Stromal cell of bone marrow (primary cell): ENCODE measurements around the gene RNF213.
"Not testable (repeated sequence)": the region's sequence is repeated elsewhere in the genome, so short reads cannot be mapped to it uniquely, and the experiment has no call there.

Experiments
- DNase-seq: peaks from one replicate; pipeline ENCODE4 v3.0.0-alpha.2; 2012; ENCODE audit warnings: low read depth

Gene RNF213

GRCh38 chr17:80295146-80295545 lies 34.5 kb downstream of the RNF213 start:
- DNase-seq = no peak

- DNase-seq = no peak
These were observed 34.9 kb downstream of the RNF213 start for GRCh38 chr17:80295559-80295958.

GRCh38 chr17:80296221-80296620 lies 35.6 kb downstream of the RNF213 start:
- DNase-seq = no peak

DNA sequence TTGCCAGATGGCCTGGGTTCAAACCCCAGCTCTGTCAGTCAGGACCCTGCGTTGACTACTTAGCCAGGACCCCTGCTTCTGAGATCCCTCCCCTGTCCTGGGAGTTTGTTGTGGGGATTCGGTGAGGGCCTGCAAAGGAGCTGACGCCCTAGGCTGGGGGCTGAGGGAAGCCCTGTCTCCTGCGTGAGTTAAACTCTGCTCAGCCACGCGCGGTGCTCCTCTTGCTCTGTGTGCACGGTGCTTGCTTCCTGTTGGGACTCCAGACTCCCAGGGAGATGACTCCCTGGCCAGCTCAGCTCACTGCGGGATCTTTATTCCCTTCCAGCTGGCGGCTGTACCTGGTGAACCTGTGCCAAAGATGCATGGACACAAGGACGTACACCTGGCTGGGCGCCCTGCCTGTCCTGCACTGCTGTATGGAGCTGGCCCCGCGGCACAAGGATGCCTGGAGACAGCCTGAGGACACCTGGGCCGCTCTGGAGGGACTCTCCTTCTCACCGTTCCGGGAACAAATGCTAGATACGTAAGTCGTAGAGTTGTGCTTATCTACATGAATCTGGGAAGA lies 37.4 kb downstream of the RNF213 start:
- no peak for DNase-seq

GRCh38 chr17:80299350-80300100 lies 38.9 kb downstream of the RNF213 start:
- not testable (repeated sequence) for DNase-seq

DNA sequence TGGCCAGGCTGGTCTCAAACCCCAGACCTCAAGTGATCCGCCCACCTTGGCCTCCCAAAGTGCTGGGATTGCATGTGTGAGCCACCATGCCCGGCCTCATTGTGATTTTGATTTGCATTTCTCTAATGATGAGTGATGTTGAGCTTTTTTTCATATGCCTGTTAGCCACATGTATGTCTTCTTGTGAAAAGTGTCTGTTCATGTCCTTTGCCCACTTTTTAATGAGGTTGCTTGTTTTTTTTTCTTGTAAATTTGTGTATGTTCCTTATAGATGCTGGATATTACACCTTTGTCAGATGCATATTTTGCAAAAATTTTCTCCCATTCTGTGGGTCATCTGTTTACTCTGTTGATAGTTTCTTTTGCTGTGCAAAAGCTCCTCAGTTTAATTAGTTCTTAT lies 40.1 kb downstream of the RNF213 start:
- not testable (repeated sequence) for DNase-seq

DNA sequence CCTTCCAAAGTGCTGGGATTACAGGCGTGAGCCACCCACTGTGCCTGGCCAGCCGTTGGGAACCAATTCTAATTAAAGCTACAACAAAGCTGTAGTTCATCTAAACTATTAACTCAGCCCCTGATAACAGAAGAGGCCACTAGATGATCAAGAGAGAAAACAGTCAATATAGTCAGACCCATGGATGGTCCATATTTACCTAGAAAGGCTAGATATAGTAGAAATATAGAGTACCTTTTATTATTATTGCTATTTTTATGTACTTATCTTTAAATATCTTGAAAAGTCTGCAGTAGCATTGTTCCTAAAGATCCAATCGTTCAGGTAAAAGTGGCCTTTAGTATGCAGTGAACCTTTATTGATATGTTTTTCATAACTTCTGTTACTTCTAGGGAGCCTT lies 43.2 kb downstream of the RNF213 start:
- no peak for DNase-seq

GRCh38 chr17:80307994-80308691 lies 47.5 kb downstream of the RNF213 start:
- DNase-seq = no peak

GRCh38 chr17:80308692-80309517 lies 48.3 kb downstream of the RNF213 start:
- DNase-seq = no peak

- no peak for DNase-seq
These were observed 50.7 kb downstream of the RNF213 start for GRCh38 chr17:80311216-80311827.

DNA sequence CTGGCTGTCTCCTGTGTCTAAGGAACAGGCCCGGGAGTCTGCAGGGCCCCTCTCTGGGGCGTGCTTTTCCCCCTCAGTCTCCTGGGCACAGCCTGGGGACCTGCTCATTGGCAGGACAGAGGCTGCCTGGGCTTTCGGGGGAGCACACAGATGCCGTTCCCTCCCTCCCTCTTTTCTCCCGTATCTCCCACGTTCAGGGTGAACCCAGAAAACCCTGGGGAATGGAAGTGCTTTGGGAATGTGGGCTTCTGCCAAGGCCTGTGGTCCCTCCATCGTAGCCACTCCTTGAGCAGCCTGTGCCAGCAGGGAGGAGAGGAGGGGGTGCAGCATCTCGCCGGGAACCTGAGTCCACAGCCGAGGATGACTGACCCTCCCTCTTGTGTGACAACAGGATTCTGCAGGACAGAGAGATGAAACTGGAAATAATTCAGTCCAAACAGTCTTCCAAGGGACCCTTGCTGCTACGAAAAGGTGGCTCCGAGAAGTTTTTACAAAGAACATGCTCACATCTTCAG lies 52.0 kb downstream of the RNF213 start:
- no peak for DNase-seq

DNA sequence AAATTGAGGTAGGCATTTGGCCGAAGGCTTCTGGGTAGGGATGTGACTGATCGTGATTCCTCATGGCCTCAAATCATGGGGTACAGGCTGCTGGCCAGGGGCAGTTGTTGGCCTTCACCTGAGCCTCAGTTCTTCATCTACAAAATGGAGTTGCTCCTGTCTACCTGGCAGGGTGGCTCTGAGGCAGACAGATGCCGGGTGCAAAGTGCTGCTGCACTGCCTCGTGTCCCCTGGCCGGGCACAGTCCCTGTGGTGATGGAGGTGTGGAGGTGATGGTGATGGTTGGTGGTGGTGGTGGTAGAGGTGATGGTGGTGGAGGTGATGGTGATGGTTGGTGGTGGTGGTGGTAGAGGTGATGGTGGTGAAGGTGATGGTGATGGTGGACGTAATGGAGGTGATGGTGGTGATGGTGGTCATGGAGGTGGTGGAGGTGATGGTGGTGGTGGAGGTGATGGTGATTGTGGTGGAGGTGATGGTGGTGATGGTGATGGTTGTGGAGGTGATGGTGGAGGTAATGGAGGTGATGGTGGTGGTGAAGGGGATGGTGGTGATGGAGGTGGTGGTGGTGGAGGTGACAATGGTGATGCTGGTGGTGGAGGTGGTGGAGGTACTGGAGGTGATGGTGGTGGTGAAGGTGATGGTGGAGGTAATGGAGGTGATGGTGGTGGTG lies 52.6 kb downstream of the RNF213 start:
- DNase-seq = no peak

DNA sequence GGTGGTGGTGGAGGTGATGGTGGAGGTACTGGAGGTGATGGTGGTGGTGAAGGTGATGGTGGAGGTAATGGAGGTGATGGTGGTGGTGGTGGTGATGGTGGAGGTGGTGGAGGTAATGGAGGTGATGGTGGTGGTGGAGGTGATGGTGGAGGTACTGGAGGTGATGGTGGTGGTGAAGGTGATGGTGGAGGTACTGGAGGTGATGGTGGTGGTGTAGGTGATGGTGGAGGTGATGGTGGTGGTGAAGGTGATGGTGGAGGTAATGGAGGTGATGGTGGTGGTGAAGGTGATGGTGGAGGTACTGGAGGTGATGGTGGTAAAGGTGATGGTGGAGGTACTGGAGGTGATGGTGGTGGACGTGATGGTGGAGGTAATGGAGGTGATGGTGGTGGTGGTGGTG lies 53.3 kb downstream of the RNF213 start:
- not testable (repeated sequence) for DNase-seq

DNA sequence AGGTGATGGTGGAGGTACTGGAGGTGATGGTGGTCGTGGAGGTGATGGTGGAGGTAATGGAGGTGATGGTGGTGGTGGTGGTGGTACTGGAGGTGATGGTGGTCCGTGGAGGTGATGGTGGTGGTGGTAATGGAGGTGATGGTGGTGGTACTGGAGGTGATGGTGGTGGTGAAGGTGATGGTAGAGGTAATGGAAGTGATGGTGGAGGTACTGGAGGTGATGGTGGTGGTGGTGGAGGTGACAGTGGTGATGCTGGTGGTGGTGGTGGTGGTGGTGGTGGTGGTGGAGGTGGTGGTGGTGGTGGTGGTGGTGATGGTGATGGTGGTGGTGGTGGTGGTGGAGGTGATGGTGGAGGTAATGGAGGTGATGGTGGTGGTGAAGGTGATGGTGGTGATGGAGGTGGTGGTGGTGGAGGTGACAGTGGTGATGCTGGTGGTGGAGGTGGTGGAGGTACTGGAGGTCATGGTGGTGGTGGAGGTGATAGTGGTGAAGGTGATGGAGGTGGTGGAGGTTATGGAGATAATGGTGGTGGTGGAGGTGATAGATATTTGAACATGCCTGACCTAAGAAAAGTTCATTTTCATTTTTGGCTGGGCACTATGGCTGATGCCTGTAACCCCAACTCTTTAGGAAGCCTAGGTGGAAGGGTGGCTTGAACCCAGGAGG lies 55.0 kb downstream of the RNF213 start:
- no peak for DNase-seq

- no peak for DNase-seq
These were observed 55.8 kb downstream of the RNF213 start for GRCh38 chr17:80316431-80316830.

- DNase-seq = no peak
These were observed 56.5 kb downstream of the RNF213 start for GRCh38 chr17:80316927-80317705.

- DNase-seq = no peak
These were observed 57.0 kb downstream of the RNF213 start for GRCh38 chr17:80317706-80317980.

- no peak for DNase-seq
These were observed 57.5 kb downstream of the RNF213 start for GRCh38 chr17:80318166-80318565.

DNA sequence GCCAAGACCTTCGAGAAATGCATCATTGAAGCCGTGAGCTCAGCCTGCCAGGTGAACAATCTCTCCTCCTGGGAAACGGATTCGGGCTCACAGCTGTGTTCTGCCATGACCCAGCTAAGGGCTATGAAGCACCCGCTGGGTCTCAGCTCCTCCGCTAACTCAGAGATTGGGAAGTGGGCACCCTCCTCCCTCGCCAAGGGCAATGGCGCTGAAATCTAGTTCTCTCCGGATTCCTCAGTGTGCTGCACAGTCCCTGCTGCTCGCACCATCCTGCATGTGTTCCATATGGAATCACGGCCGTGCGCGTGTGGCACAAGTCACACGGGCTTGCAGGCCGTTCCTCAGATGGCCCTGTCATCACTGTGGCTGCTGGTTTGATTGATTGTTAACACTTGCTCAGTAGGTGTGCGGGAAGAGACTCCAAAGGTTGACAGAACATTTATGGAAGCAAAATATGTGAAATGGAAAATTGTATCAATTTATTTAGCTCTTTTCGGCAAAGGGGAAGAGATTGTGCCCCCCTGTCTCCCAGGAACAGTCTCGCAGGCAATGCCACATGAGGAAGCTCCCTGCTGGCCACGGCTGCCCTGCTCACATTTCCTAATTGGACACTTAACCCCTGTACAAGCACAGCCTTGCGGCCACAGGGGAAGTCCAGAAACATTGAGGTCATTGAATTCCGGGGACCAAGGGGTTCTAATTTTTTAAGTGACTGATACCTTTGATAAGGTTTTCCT lies 58.8 kb downstream of the RNF213 start:
- DNase-seq = no peak

DNA sequence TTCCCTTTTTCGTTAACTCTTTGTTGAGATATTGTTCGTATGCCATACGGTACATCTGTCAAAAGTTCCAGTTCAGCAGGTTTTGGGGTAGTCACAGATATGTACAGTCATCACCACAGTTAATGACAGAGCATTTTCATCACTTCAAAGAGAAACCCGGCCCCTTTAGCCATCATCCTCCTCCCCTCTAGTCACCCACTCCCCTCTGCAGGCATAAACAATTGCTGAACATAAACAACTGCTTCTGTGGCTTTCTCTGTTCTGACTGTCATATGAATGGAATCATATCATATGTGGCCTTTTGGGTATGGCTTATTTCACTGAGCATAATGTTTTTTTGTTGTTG lies 59.3 kb downstream of the RNF213 start:
- DNase-seq = no peak
